ENCODE measurements around the gene TMEM98. TPM values are rescaled to one million over a fixed set of nuclear protein-coding genes. Genes with fewer than 3 reads are reported as not detected.

The TMEM98 gene
- total and polyA plus RNA-seq, 9 of the 15 experiments (the other 6 are each of a cell fraction or from before 2014, with no cell fraction given), result 33.5 to 164 (median 84.7) TPM

- TF ChIP-seq E2F6 (IDR thresholded peaks at IDR 0.05; ENCODE audit: borderline replicate concordance in 1 of 2, extremely low read depth in 1 of 2, insufficient read depth in 1 of 2, insufficient read length in 1 of 2, low read depth in 1 of 2, low read length in 1 of 2, poor library complexity in 1 of 2, severe bottlenecking in 1 of 2), result peak in 1 of 2 experiments; percentile 56
- TF ChIP-seq STAT6 (CRISPR knock-in tag; IDR thresholded peaks at IDR 0.05), result no peak
- no peak for TF ChIP-seq CEBPB (tag; IDR thresholded peaks at IDR 0.05)
- no peak for TF ChIP-seq KDM1A (IDR thresholded peaks at IDR 0.05)
- 0 out of 2 replicates have a peak, but pooled peaks have one; percentile 19 for TF ChIP-seq RB1 (IDR thresholded peaks at IDR 0.05; ENCODE audit: low read depth)
- no peak for TF ChIP-seq PCBP2 (IDR thresholded peaks at IDR 0.05; ENCODE audit: low read depth, low read length, poor library complexity, severe bottlenecking)
- TF ChIP-seq ZBTB33 (CRISPR knock-in tag; IDR thresholded peaks at IDR 0.05), result no peak
- TF ChIP-seq MAZ (CRISPR knock-in tag; conservative IDR thresholded peaks at IDR 0.05 in 1 of 2, IDR thresholded peaks at IDR 0.05 in 1 of 2), result peak in 1 of 2 experiments; percentile 21; a peak in 1 of 4 replicates
- TF ChIP-seq ATF1 (CRISPR knock-in tag; IDR thresholded peaks at IDR 0.05), result no peak
- TF ChIP-seq ATF1 (tag; IDR thresholded peaks at IDR 0.05), result no peak
- TF ChIP-seq ZNF217 (CRISPR knock-in tag; IDR thresholded peaks at IDR 0.05), result no peak
- TF ChIP-seq CCNT2 (IDR thresholded peaks at IDR 0.05; ENCODE audit: borderline replicate concordance, extremely low read depth, insufficient read length, low read depth, low read length), result peak; percentile 26
- TF ChIP-seq ZNF398 (CRISPR knock-in tag; IDR thresholded peaks at IDR 0.05), result no peak
- no peak; the same call in 1 of the 2 replicates for TF ChIP-seq ZNF449 (CRISPR knock-in tag; IDR thresholded peaks at IDR 0.05)
- TF ChIP-seq PHF8 (IDR thresholded peaks at IDR 0.05; ENCODE audit: borderline replicate concordance, low read length), result peak; percentile 38; the same call in 1 of the 2 replicates
- peak; percentile 27; the same call in 1 of the 2 replicates for TF ChIP-seq ZFX (CRISPR knock-in tag; IDR thresholded peaks at IDR 0.05)
Observed at GRCh38 chr17:32927724-32928585, at the start of gene TMEM98 (continued).

Data from K562 (cell line).